Keratinocyte (primary cell): ENCODE results near the gene ENO2. TPM values are rescaled to one million over a fixed set of nuclear protein-coding genes. Genes with fewer than 3 reads are reported as not detected.

Experiments used
- DNase-seq: peaks from one replicate; pipeline ENCODE4 v3.0.0-alpha.2; 2011; ENCODE audit warnings: low read depth, missing footprints, low spot score
- FAIRE-seq: peaks from 2 replicates; lab custom pipeline; 2011; peaks lifted over from hg19 to GRCh38; lab: Jason Lieb, UNC
- H2AFZ ChIP-seq: 2 replicates; pipeline ENCODE4 v1.6.0; 2012; ENCODE audit warnings: low read length, control low read depth, inconsistent platforms; ENCODE audit not compliant: control insufficient read depth
- H3K27ac ChIP-seq: 2 replicates; pipeline ENCODE4 v1.5.1; 2011; ENCODE audit warnings: low read length; ENCODE audit not compliant: control insufficient read depth, insufficient read depth
- H3K27me3 ChIP-seq: 3 replicates; pipeline ENCODE4 v1.6.0; 2011; ENCODE audit warnings: low read length; ENCODE audit not compliant: control insufficient read depth, insufficient read depth; ENCODE audit errors: extremely low read depth
- H3K36me3 ChIP-seq, 2 experiments: 2 replicates in 1 of 2; 3 replicates in 1 of 2; pipeline ENCODE4 v1.5.1; 2011; ENCODE audit warnings: low read length in 2 of 2, mild to moderate bottlenecking in 1 of 2; ENCODE audit not compliant: control insufficient read depth in 2 of 2, insufficient read depth in 2 of 2; ENCODE audit errors: extremely low read depth in 1 of 2
- H3K4me1 ChIP-seq: 3 replicates; pipeline ENCODE4 v1.5.1; 2011; ENCODE audit warnings: low read length; ENCODE audit not compliant: control insufficient read depth, insufficient read depth; ENCODE audit errors: extremely low read depth
- H3K4me2 ChIP-seq: 3 replicates; pipeline ENCODE4 v1.6.0; 2011; ENCODE audit warnings: low read depth, low read length; ENCODE audit not compliant: control insufficient read depth, insufficient read depth; ENCODE audit errors: extremely low read depth
- H3K4me3 ChIP-seq, 3 experiments: fragments of 200-600 bp in 1 of 3; sonication (generic) in 1 of 3; 2 replicates in 2 of 3; 3 replicates in 1 of 3; pipeline ENCODE4 v1.5.1; 2011 to 2016; ENCODE audit warnings: low read length in 3 of 3, mild to moderate bottlenecking in 3 of 3, control low read depth in 2 of 3, inconsistent platforms in 1 of 3, low read depth in 1 of 3, mixed read lengths in 1 of 3, mixed run types in 1 of 3, moderate library complexity in 1 of 3; ENCODE audit not compliant: control insufficient read depth in 2 of 3, insufficient read depth in 2 of 3; ENCODE audit errors: extremely low read depth in 1 of 3
- H3K79me2 ChIP-seq: 2 replicates; pipeline ENCODE4 v1.6.0; 2012; ENCODE audit warnings: low read length; ENCODE audit not compliant: control insufficient read depth, insufficient read depth
- H3K9ac ChIP-seq: 3 replicates; pipeline ENCODE4 v1.6.0; 2011; ENCODE audit warnings: low read length; ENCODE audit not compliant: control insufficient read depth, insufficient read depth; ENCODE audit errors: extremely low read depth
- H3K9me1 ChIP-seq: 3 replicates; pipeline ENCODE4 v1.6.0; 2011; ENCODE audit warnings: low read length; ENCODE audit not compliant: control insufficient read depth, insufficient read depth; ENCODE audit errors: extremely low read depth
- H3K9me3 ChIP-seq: 2 replicates; pipeline ENCODE4 v1.5.1; 2012; ENCODE audit warnings: low read depth, low read length; ENCODE audit not compliant: control insufficient read depth
- H4K20me1 ChIP-seq: 3 replicates; pipeline ENCODE4 v1.6.0; 2011; ENCODE audit warnings: low read length; ENCODE audit not compliant: control insufficient read depth, insufficient read depth; ENCODE audit errors: extremely low read depth
- CTCF ChIP-seq, 3 experiments: IDR thresholded peaks in 1 of 3; conservative IDR thresholded peaks in 1 of 3; optimal IDR thresholded peaks in 1 of 3; 2 replicates in 2 of 3; 3 replicates in 1 of 3; pipeline versions ENCODE3 to v1.5.1; 2011; ENCODE audit warnings: low read length in 3 of 3, mild to moderate bottlenecking in 3 of 3, moderate library complexity in 2 of 3, control low read depth in 1 of 3, inconsistent platforms in 1 of 3; ENCODE audit not compliant: insufficient read depth in 2 of 3; ENCODE audit errors: extremely low read depth in 1 of 3
- EZH2 ChIP-seq: IDR thresholded peaks from one replicate; pipeline ENCODE4 v1.6.1; 2012; ENCODE audit warnings: inconsistent platforms, mild to moderate bottlenecking, low read length, moderate library complexity
- dilution Hi-C: fragments of 300-500 bp; cut with MboI; formaldehyde crosslinking; loops from one replicate; pipeline ENCODE4 v1.7.0; 2020; ENCODE audit warnings: low sequenced_read_pairs; ENCODE audit not compliant: extremely low pct_ligation_motif_present
- polyA plus RNA-seq, 5 experiments: library from polyadenylated mRNA; depleted of rRNA in 3 of 5; stranded (reverse) in 3 of 5; stranded (forward) in 1 of 5; unstranded in 1 of 5; fragments of >200 nt; gene quantifications; 1 replicate in 1 of 5; 2 replicates in 3 of 5; 3 replicates in 1 of 5; pipeline versions ENCODE4 v1.2.1 to v1.2.3, GENCODE V29; 2011 to 2012; ENCODE audit warnings: missing spikeins in 2 of 5, low read depth in 1 of 5, low replicate concordance in 1 of 5

The ENO2 gene
- polyA plus RNA-seq, 1 donor (not counting 4 experiments of a cell fraction or from before 2014, with no cell fraction given), result 1.7 TPM

GRCh38 chr12:6934110-6934509 is 19.7 kb downstream of the ENO2 start:
- Histone ChIP-seq H3K4me3 (no peak overlapping the region), H4K20me1 (peaks cover 4% of the 10 kb centered on the region), H3K4me1 (peaks cover 16% of the 10 kb centered on the region), H3K9me1 (peaks cover 3% of the 10 kb centered on the region), H3K9ac (no peak overlapping the region), H3K36me3 (peaks cover 16 to 20% of the 10 kb centered on the region in 2 experiments), H2AFZ (no peak overlapping the region), H3K27ac (no peak overlapping the region), H3K4me2 (no peak overlapping the region), H3K9me3 (no peaks in the 10 kb centered on the region), H3K27me3 (no peaks in the 10 kb centered on the region), H3K79me2 (peaks cover 30% of the 10 kb centered on the region)
- DNase-seq (no peak), FAIRE-seq (no peak)
- dilution Hi-C loops, result no loop called here
- no peak for TF ChIP-seq EZH2
- no peak for TF ChIP-seq CTCF (optimal IDR thresholded peaks at IDR 0.05 in 1 of 3, IDR thresholded peaks at IDR 0.05 in 1 of 3, conservative IDR thresholded peaks at IDR 0.05 in 1 of 3; ENCODE audit: extremely low read depth in 1 of 3, insufficient read depth in 2 of 3, low read length in 3 of 3)

GRCh38 chr12:6935371-6936193 is 21.2 kb downstream of the ENO2 start:
- Histone ChIP-seq H4K20me1 (no peaks in the 10 kb centered on the region), H3K79me2 (peaks cover 17% of the 10 kb centered on the region), H3K36me3 (peaks cover 18 to 23% of the 10 kb centered on the region in 2 experiments), H3K27ac (no peak overlapping the region), H3K27me3 (no peaks in the 10 kb centered on the region), H2AFZ (no peak overlapping the region), H3K4me2 (no peak overlapping the region), H3K9me3 (no peaks in the 10 kb centered on the region), H3K4me1 (peaks cover 4% of the 10 kb centered on the region), H3K4me3 (no peak overlapping the region), H3K9me1 (no peaks in the 10 kb centered on the region), H3K9ac (no peak overlapping the region)
- DNase-seq (no peak), FAIRE-seq (no peak)
- TF ChIP-seq EZH2 (no peak), CTCF (optimal IDR thresholded peaks at IDR 0.05 in 1 of 3, IDR thresholded peaks at IDR 0.05 in 1 of 3, conservative IDR thresholded peaks at IDR 0.05 in 1 of 3; ENCODE audit: extremely low read depth in 1 of 3, insufficient read depth in 2 of 3, low read length in 3 of 3) (no peak)
- dilution Hi-C loops, result no loop called here
